ENCODE results near the gene IRX3. TPM values are rescaled to one million over a fixed set of nuclear protein-coding genes. Genes with fewer than 3 reads are reported as not detected.

Gene IRX3
- total and polyA plus RNA-seq, 2 of the 8 experiments (the other 6 are each of a cell fraction or from before 2014, with no cell fraction given): 0.50 to 1.6 TPM

DNA sequence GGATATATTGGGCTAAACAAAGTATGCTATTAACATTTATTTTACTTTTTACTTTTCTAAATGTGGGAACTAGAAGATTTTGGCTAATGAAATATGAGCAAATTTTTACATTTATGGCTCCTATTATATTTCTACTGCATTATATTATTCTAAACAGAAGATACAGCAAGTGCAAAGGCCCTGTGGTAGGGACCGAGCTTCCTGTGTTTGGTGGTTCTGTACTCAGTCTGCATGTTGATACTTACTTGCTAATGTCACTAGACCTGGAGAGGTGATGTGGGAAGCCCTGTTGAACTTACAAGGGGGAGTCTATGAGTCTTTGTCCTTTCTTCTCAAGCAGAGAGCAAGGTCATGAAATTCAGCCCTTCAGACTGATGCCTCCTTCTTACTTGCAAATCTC, 10.0 kb upstream of the IRX3 start:
- H3K23ac ChIP-seq (ENCODE audit: insufficient read length): no peak overlapping the region
- no peak overlapping the region for H4K91ac ChIP-seq (replicated peaks; ENCODE audit: insufficient read length, low read length)
- DNase-seq (ENCODE audit: low read depth in 1 of 2, low spot score in 2 of 2): no peak
- H4K20me1 ChIP-seq (replicated peaks in 1 of 2; ENCODE audit: control insufficient read depth in 1 of 2, insufficient read depth in 2 of 2, low read length in 2 of 2): no peaks in the 10 kb centered on the region
- H2AFZ ChIP-seq (ENCODE audit: low read length): no peak overlapping the region
- no peak overlapping the region for H3K4me2 ChIP-seq (ENCODE audit: insufficient read depth in 1 of 2, low read depth in 2 of 2, low read length in 2 of 2)
- no peaks in the 10 kb centered on the region for H3K79me1 ChIP-seq (ENCODE audit: low read depth, low read length)
- WGBS, 2 experiments (ENCODE audit: extremely low coverage in 1 of 2, insufficient coverage in 1 of 2, insufficient read length in 1 of 2, insufficient replicate concordance in 2 of 2, low coverage in 1 of 2, low lambda C conversion rate in 2 of 2, missing lambda C conversion rate in 1 of 2): 100% methylated on average over 1 of the region's 1 CpG; no CpG with 5 or more reads in 1 of the 2 experiments
- no peak overlapping the region for H2BK5ac ChIP-seq (ENCODE audit: low read depth, low read length)
- no peak overlapping the region for H3K56ac ChIP-seq (replicated peaks; ENCODE audit: insufficient read length, low read depth, low read length)
- H3K23me2 ChIP-seq (ENCODE audit: low read depth, low read length): peaks cover under 1% of the 10 kb centered on the region; the same call in 1 of the 2 replicates
- no peak overlapping the region for H2BK20ac ChIP-seq (ENCODE audit: low read length)
- no peak overlapping the region for H4K8ac ChIP-seq (ENCODE audit: extremely low read depth, insufficient read depth, low read length)
- ChIA-PET POLR2A (ENCODE audit: partially characterized antibody) (no interaction called here), CTCF (ENCODE audit: partially characterized antibody) (no interaction called here)
- no peak overlapping the region for H3K27ac ChIP-seq (ENCODE audit: low read depth, low read length)
- no peak for FAIRE-seq
- H4K5ac ChIP-seq (ENCODE audit: insufficient read length, low read depth, low read length): no peak overlapping the region
- H3K27me3 ChIP-seq (replicated peaks in 1 of 4; ENCODE audit: control insufficient read depth in 3 of 4, extremely low read depth in 1 of 4, insufficient read depth in 3 of 4, low read length in 3 of 4): peaks cover 9 to 30% (median 17%) of the 10 kb centered on the region in 4 experiments
- no peak overlapping the region for H2BK120ac ChIP-seq (replicated peaks; ENCODE audit: low read depth, low read length)
- H2BK12ac ChIP-seq (ENCODE audit: low read depth, low read length): no peak overlapping the region
- peaks cover 9% of the 10 kb centered on the region in 2 experiments; a peak in 1 of 4 replicates for H3K9me3 ChIP-seq (ENCODE audit: insufficient read depth in 2 of 2, low read depth in 1 of 2, low read length in 1 of 2)
- no peak overlapping the region for H3K14ac ChIP-seq (ENCODE audit: insufficient read length)
- H3K4me3 ChIP-seq (ENCODE audit: extremely low read depth in 1 of 4, insufficient read depth in 2 of 4, low read depth in 3 of 4, low read length in 4 of 4): no peak overlapping the region
- H3K4me1 ChIP-seq (replicated peaks in 1 of 4; ENCODE audit: control insufficient read depth in 3 of 4, insufficient read depth in 4 of 4, low read length in 3 of 4): peaks cover 0 to 3% (median 0%) of the 10 kb centered on the region in 4 experiments; a peak in 3 of 7 replicates
- H3K4ac ChIP-seq (replicated peaks; ENCODE audit: insufficient read length, low read depth, low read length): no peak overlapping the region
- H2BK15ac ChIP-seq (ENCODE audit: low read length): no peak overlapping the region
- H3K9ac ChIP-seq (replicated peaks in 1 of 4; ENCODE audit: extremely low read depth in 1 of 4, low read depth in 3 of 4, low read length in 3 of 4): no peak overlapping the region
- H3K18ac ChIP-seq (ENCODE audit: extremely low read depth, low read length): no peak overlapping the region
- H3K79me2 ChIP-seq (ENCODE audit: control insufficient read depth in 1 of 2, insufficient read depth in 2 of 2, low read length in 2 of 2): no peaks in the 10 kb centered on the region
- H2AK5ac ChIP-seq (ENCODE audit: low read depth, low read length): no peak overlapping the region
- H3K36me3 ChIP-seq (ENCODE audit: control insufficient read depth in 2 of 4, insufficient read depth in 4 of 4, low read length in 3 of 4): no peaks in the 10 kb centered on the region
- TF ChIP-seq SRF (IDR thresholded peaks at IDR 0.05; ENCODE audit: low read depth, low read length): no peak
- TF ChIP-seq RAD21 (IDR thresholded peaks at IDR 0.05 in 1 of 2, conservative IDR thresholded peaks at IDR 0.05 in 1 of 2; ENCODE audit: low read depth in 2 of 2, low read length in 2 of 2): no peak
- TF ChIP-seq GTF2F1 (IDR thresholded peaks at IDR 0.05; ENCODE audit: borderline replicate concordance, low read depth, low read length): no peak
- no peak for TF ChIP-seq SIN3A (conservative IDR thresholded peaks at IDR 0.05 in 1 of 2, IDR thresholded peaks at IDR 0.05 in 1 of 2; ENCODE audit: low read depth in 1 of 2, low read length in 2 of 2)
- TF ChIP-seq KDM4A (IDR thresholded peaks at IDR 0.05; ENCODE audit: low read depth, low read length, severe bottlenecking): no peak
- no peak for TF ChIP-seq SAP30 (IDR thresholded peaks at IDR 0.05; ENCODE audit: insufficient read depth, insufficient replicate concordance, low read length)
- no peak for TF ChIP-seq POU5F1 (IDR thresholded peaks at IDR 0.05; ENCODE audit: low read depth, low read length)
- TF ChIP-seq, protein P1, sequence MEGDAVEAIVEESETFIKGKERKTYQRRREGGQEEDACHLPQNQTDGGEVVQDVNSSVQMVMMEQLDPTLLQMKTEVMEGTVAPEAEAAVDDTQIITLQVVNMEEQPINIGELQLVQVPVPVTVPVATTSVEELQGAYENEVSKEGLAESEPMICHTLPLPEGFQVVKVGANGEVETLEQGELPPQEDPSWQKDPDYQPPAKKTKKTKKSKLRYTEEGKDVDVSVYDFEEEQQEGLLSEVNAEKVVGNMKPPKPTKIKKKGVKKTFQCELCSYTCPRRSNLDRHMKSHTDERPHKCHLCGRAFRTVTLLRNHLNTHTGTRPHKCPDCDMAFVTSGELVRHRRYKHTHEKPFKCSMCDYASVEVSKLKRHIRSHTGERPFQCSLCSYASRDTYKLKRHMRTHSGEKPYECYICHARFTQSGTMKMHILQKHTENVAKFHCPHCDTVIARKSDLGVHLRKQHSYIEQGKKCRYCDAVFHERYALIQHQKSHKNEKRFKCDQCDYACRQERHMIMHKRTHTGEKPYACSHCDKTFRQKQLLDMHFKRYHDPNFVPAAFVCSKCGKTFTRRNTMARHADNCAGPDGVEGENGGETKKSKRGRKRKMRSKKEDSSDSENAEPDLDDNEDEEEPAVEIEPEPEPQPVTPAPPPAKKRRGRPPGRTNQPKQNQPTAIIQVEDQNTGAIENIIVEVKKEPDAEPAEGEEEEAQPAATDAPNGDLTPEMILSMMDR (IDR thresholded peaks at IDR 0.05; ENCODE audit: control extremely low read depth in 1 of 3, insufficient read depth in 1 of 3, low read depth in 1 of 3, low read length in 3 of 3): no peak
- no peak for TF ChIP-seq RFX5 (IDR thresholded peaks at IDR 0.05; ENCODE audit: borderline replicate concordance, low read depth, low read length)
- no peak for TF ChIP-seq JUN (IDR thresholded peaks at IDR 0.05; ENCODE audit: low read depth, low read length)
- TF ChIP-seq GABPA (IDR thresholded peaks at IDR 0.05; ENCODE audit: borderline replicate concordance, insufficient read depth, low read length): no peak

All from H1 (cell line).